Femur (tissue), 1 donor: Measurements from ENCODE around the gene HECW1.
"Not testable (repeated sequence)": the region's sequence is repeated elsewhere in the genome, so short reads cannot be mapped to it uniquely, and the experiment has no call there.

Source experiments
- DNase-seq: peaks from one replicate; pipeline ENCODE4 v3.0.0-alpha.2; 2017

Gene HECW1

DNA sequence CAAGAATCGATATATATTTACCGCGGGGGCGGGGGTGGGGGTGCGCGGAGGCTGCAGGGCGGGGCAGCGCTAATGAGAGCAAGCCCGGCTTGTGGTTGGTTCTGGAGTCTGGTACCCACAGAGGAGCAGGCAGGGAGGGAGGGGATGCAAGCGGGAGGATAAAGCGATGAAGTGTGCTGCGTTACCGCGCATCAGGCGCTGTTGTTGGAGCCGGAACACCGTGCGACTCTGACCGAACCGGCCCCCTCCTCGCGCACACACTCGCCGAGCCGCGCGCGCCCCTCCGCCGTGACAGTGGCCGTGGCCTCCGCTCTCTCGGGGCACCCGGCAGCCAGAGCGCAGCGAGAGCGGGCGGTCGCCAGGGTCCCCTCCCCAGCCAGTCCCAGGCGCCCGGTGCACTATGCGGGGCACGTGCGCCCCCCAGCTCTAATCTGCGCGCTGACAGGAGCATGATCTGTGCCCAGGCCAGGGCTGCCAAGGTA, at the start of gene HECW1:
TSS of gene HECW1 (plus strand) at position 189 of the 482 bp plus-strand sequence. CDS start 131,259 bp downstream, outside the sequence.
- DNase-seq: peak; percentile 26

- no peak for DNase-seq
Observed at GRCh38 chr7:43071604-43072003, 40.8 kb upstream of the HECW1 start.

GRCh38 chr7:43072530-43072929, 39.9 kb upstream of the HECW1 start:
- DNase-seq: no peak

GRCh38 chr7:43073811-43074210, 38.6 kb upstream of the HECW1 start:
- DNase-seq: not testable (repeated sequence)

GRCh38 chr7:43076189-43076605, 36.2 kb upstream of the HECW1 start:
- no peak for DNase-seq

- no peak for DNase-seq
Observed at GRCh38 chr7:43076606-43077005, 35.8 kb upstream of the HECW1 start.

DNA sequence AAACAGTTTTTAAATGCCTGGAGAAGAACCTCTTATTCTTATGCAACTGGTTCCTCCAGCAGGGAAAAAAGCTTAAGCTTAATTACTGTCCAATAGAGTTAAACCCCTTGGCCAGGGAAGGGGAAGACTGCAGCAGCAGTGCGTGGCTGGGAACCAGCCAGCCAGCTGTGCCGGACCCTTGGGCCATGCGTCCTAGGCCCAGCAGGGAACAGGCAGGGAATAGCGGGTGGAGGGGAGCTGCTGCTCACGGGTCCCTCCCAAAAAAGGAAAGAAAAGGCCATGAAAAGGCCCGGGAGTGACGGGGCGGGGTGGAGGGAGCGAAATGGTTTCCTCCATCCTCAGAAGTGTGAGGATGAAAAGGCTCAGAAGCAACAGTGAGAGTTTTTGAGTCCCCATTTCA, 35.2 kb upstream of the HECW1 start:
- DNase-seq: no peak

DNA sequence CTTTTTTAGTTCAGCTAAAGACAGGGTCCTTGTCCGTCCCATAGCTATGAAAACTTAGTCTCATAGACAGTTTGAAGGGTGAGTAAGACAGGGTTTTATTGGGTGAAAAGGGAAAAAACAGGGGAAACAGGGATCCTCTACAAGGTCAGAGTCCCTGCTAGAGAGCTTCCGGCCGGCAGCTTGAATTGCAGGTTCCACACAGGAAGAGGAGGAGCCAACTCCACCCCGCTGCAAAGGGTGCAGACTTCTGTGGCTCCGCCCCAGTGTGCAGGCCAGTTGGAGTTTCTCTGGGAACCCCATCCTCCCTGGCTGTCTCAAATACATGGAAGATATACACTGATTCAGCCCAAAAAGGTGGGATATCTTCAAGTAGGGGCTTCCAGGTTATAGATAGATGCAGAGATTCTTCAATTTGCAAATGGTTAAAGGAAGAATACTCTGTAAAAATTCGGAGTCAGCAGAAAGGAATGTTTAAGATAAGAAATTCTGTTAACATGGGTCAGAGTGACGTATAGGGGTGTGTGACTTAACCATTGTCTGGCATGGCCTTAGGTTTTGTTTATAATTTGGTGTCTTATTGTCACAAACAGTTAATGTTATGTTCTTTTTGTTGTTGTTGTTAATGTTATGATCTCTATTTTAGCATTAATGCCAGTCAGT, 34.6 kb upstream of the HECW1 start:
- DNase-seq: no peak

DNA sequence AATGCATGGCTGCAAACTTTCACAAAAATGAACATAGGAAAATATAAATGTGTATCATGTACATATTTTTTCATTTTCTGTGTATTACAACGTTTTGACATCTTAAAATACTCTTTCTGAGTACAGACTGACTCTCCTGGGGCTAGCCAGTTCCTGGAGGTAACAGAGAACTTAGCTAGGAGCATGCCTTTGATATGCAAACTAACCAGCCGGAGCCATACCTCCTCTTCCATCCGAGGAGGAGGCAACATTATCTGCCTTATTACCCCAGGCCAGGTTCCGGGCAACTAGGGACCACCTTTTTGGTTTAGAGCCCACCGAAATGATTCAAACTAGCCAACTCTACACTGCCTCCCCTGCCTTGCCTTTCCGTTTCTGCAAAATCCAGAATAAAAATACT, 33.7 kb upstream of the HECW1 start:
- DNase-seq: no peak

- no peak for DNase-seq
Observed at GRCh38 chr7:43081603-43082002, 30.8 kb upstream of the HECW1 start.

DNA sequence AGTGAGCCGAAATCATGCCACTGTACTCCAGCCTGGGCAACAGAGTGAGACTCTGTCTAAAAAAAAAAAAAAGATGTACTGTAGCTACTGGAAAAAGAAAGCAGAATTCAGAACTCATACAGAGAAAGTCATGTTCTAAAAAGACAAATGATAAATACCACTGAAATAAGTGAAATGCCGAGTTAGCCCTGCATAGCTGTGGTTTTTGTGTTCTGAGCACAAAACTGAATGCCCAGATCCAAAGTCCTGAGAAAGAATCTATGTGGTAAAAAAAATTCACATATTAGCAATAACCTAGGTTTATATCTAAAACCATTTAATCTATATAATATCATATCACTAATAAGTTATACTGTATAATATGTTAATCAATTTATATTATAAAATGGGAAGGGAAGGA, 29.3 kb upstream of the HECW1 start:
- DNase-seq: no peak

DNA sequence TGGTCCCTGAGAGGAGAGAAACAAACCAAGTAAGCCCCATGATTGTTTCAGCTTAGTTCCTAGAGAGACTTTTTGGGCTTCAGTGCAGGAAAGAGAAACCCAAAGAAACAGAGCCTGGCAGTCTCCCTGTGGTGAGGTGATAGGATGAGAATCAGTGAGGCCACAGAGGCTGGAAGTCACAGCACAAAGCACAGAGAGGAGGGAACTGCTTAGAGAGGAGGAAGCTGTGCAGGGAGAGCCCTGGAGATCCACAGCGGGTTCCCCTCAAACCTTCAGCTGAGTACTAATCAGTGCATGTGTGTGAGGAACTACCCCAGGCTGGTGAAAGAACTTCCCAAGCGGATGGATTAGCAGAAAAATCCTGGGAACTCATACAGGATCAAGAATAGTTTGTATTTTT, 27.4 kb upstream of the HECW1 start:
- DNase-seq: no peak

DNA sequence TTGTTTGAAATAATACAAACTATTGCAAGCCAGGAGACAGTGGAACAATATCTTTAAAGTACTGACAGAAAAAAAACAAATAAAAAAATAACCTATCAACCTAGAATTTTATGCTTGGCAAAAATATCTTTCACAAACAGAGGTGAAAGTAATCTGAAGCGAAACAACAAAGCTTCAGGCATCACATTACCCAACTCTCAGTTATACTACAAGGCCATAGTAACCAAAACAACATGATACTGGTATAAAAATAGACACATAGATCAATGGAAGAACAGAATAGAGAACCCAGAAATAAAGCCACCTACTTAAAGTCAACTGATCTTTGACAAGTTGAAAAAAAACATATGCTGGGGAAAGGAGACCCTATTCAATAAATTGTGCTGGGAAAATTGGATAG, 26.5 kb upstream of the HECW1 start:
- DNase-seq: no peak

- no peak for DNase-seq
Observed at GRCh38 chr7:43092819-43093218, 19.6 kb upstream of the HECW1 start.

DNA sequence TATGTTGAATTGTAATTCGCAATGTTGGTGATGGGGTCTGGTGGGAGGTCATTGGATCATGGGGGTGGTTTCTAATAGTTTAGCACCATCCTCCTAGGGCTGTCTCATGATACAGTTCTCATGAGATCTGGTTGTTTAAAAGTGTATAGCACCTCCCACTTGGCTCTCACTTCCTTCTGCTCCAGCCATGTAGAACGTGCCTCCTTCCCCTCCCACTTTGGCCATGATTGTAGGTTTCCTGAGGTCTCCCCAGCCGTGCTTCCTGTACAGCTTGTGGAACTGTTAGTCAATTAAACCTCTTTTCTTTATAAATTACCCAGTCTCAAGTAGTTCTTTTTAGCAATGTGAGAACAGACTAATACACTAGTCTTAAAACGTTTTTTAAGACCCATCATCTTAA, 15.6 kb upstream of the HECW1 start:
- DNase-seq: no peak

DNA sequence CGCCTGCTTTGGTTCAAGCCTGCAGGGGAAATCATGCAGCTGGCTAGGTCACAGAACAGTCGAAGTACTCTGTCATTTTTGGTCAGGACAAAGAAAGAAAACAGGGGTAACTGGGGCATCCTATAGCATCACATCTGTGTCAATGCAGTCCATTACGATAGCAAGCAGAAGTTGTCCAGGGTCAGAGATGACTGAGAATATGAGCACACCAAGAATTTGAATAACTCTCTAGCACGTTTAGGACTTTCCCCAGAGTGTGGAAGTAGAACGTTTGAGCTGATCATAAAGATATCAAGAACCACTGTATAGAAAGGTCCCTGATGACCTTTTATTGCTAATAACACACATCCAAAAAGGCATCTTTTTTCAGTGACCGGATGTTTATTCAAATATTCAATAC, 12.7 kb upstream of the HECW1 start:
- no peak for DNase-seq

GRCh38 chr7:43104874-43105520, 7.5 kb upstream of the HECW1 start:
- DNase-seq: no peak

- no peak for DNase-seq
Observed at GRCh38 chr7:43105521-43106120, 6.8 kb upstream of the HECW1 start.

DNA sequence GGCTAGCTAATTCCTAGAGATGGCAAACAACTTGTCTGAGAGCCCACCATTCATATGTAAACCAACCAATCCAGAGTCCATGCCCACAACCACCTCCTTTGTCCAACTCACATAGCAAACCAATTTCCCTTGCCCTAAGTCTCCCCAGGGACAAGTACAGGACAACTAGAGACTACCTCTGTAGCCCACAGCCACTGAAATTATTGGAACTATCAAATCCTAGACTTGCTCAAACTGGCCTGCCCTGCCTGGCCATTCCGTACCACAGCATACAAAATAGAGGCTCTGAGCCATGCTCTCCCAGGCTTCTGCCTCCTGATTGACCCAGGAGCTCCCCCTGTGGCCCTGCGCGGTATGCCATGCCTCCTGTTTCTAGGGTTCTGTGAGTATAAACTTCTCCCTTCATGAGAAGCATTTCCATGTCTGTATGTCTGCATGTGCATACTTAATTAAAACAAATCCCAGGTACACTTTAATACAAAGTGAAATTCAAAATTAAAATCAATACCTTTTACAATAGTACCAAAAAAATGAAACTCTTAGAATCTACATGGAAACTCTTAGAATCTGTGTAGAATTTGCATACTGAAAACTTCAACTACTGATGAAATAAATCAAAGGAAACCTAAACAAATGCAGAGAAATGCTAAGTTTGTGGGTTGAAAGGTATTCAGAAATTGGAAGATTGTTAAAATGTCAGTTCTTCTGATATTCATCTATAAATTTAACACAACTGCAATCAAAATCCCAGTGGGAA, 4.0 kb upstream of the HECW1 start:
- peak; percentile 62 for DNase-seq

DNA sequence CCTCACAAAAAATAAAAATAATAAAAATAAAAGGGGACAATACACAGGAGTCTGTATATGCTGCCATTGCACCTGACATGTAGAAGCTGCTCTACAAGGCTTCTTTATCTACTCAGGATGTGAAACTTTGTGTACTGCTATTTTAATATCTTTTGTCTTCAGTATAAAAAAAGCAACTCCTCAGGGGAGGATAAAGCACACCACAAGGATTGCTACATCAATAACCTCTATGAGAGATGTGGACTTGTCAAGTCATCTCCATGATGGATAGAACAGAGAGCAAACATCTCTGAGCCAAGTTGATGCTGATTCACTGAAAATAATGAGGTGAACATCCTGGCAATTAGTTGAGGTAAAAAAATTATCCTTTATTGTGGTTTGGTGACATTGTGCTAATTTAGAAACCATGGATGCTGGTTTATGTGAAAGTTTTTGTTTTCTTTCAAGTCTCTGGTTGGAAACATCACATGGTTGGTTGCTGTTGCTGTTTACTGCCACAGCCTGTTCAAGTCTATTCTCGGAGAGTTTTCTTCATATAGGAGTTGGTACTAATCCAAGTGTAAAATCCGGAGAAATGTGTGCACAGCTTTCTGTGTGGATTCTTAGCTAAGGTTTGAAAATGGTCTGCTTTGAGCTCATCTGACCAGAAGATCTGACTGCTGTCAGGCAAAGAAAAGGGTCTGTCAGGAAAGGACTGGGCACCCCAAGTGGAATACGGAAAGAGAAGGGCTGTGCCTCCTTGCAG, 1.5 kb upstream of the HECW1 start:
- no peak for DNase-seq

- no peak for DNase-seq
Observed at GRCh38 chr7:43111630-43112458, 603 bp upstream of the HECW1 start.
